A673 (cell line): ENCODE results near the gene FERMT2. TPM values are rescaled to one million over a fixed set of nuclear protein-coding genes. Genes with fewer than 3 reads are reported as not detected.
A peak's percentile ranks its signal among the peaks of the same experiment; 100 is the strongest.

Source experiments
- BruUV-seq: library from RNA; stranded (reverse); fragments of 400-500 nt; replicated peaks from 2 replicates; lab custom pipeline; 2021; lab: Mats Ljungman, UMichigan
- CTCF ChIA-PET: fragments of 300-600 bp; sonication (Branson Sonifier 250); formaldehyde crosslinking; loops from one replicate; lab custom pipeline; 2022; ENCODE audit warnings: antibody characterized with exemption; lab: Charles Lee
- POLR2A ChIA-PET: fragments of 300-600 bp; sonication (Branson Sonifier 250); formaldehyde crosslinking; loops from one replicate; lab custom pipeline; 2022; ENCODE audit warnings: antibody characterized with exemption; ENCODE audit not compliant: low non-redundant PET; lab: Charles Lee
- DNase-seq: peaks from one replicate; pipeline ENCODE4 v3.0.0-alpha.2; 2015; ENCODE audit warnings: low spot score
- H3K27ac ChIP-seq: fragments of 200-600 bp; sonication (generic); 2 replicates; pipeline ENCODE4 v1.5.1; 2016; ENCODE audit warnings: mixed run types, low read depth, mild to moderate bottlenecking, mixed read lengths, antibody characterized with exemption, low read length; ENCODE audit not compliant: poor library complexity, severe bottlenecking
- H3K27me3 ChIP-seq: fragments of 200-600 bp; sonication (generic); replicated peaks from 2 replicates; pipeline ENCODE4 v1.6.1; 2017; ENCODE audit warnings: mixed run types, low read depth, mild to moderate bottlenecking, mixed read lengths, antibody characterized with exemption, low read length; ENCODE audit not compliant: insufficient read depth, poor library complexity
- H3K36me3 ChIP-seq: fragments of 200-600 bp; sonication (generic); 2 replicates; pipeline ENCODE4 v1.6.1; 2016; ENCODE audit warnings: mixed run types, mild to moderate bottlenecking, mixed read lengths, antibody characterized with exemption, low read length; ENCODE audit not compliant: insufficient read depth, poor library complexity, severe bottlenecking
- H3K4me1 ChIP-seq: fragments of 200-600 bp; sonication (generic); 2 replicates; pipeline ENCODE4 v1.6.1; 2017; ENCODE audit warnings: mixed run types, mild to moderate bottlenecking, mixed read lengths, antibody characterized with exemption, low read length; ENCODE audit not compliant: insufficient read depth, poor library complexity, severe bottlenecking
- H3K4me3 ChIP-seq: fragments of 200-600 bp; sonication (generic); 2 replicates; pipeline ENCODE4 v1.5.1; 2016; ENCODE audit warnings: low read depth, mixed run types, mild to moderate bottlenecking, mixed read lengths, low read length; ENCODE audit not compliant: poor library complexity, severe bottlenecking
- H3K9me3 ChIP-seq: fragments of 200-600 bp; sonication (generic); 2 replicates; pipeline ENCODE4 v1.6.1; 2016; ENCODE audit warnings: mixed run types, low read depth, mild to moderate bottlenecking, mixed read lengths, antibody characterized with exemption, low read length; ENCODE audit not compliant: poor library complexity, severe bottlenecking
- CTCF ChIP-seq: fragments of 300-800, 200-600 bp; sonication (generic); conservative IDR thresholded peaks from 2 replicates; pipeline ENCODE4 v1.5.1; 2017; ENCODE audit warnings: low read depth, mild to moderate bottlenecking, antibody characterized with exemption, low read length, moderate library complexity, mixed read lengths
- EZH2 ChIP-seq: fragments of 200-600 bp; sonication (generic); IDR thresholded peaks from 2 replicates; pipeline ENCODE4 v1.6.1; 2017; ENCODE audit warnings: borderline replicate concordance, low read depth, mild to moderate bottlenecking, mixed read lengths, antibody characterized with exemption, low read length; ENCODE audit not compliant: poor library complexity, severe bottlenecking
- intact Hi-C: fragments of 100-400 bp; cut with micrococcal nuclease; formaldehyde crosslinking; loops from one replicate; pipeline ENCODE4 v1.10.0; 2022; ENCODE audit not compliant: unreplicated experiment
- total RNA-seq: library from RNA; stranded (reverse); gene quantifications from 2 replicates; pipeline ENCODE4 v1.2.3, GENCODE V29; 2021

The FERMT2 gene
- total RNA-seq, 1 experiment from 2014 or later, result 38.3 TPM

GRCh38 chr14:52863334-52863700 lies 87.5 kb downstream of the FERMT2 start:
- H3K27me3 ChIP-seq, result no peaks in the 10 kb centered on the region
- ChIA-PET POLR2A (no interaction called here), CTCF (no interaction called here)
- H3K36me3 ChIP-seq, result peaks cover 7% of the 10 kb centered on the region
- TF ChIP-seq EZH2 (no peak), CTCF (no peak)
- intact Hi-C loops, result no loop called here
- DNase-seq, result no peak
- H3K27ac ChIP-seq, result no peak overlapping the region
- no TSS peak for BruUV-seq
- no peaks in the 10 kb centered on the region for H3K9me3 ChIP-seq
- peaks cover 8% of the 10 kb centered on the region for H3K4me1 ChIP-seq
- no peak overlapping the region for H3K4me3 ChIP-seq

- TF ChIP-seq EZH2 (no peak), CTCF (no peak)
- peaks cover 7% of the 10 kb centered on the region for H3K36me3 ChIP-seq
- no peak overlapping the region for H3K4me3 ChIP-seq
- peak; percentile 31 for DNase-seq
- no peaks in the 10 kb centered on the region for H3K27me3 ChIP-seq
- no TSS peak for BruUV-seq
- H3K9me3 ChIP-seq, result no peaks in the 10 kb centered on the region
- ChIA-PET CTCF (no interaction called here), POLR2A (no interaction called here)
- H3K4me1 ChIP-seq, result peaks cover 8% of the 10 kb centered on the region
- intact Hi-C loops, result no loop called here
- H3K27ac ChIP-seq, result no peak overlapping the region
Measured at GRCh38 chr14:52862632-52863333, 88.1 kb downstream of the FERMT2 start.

GRCh38 chr14:52861403-52861802 lies 89.4 kb downstream of the FERMT2 start:
- CTCF ChIA-PET, result no interaction called here
- Histone ChIP-seq H3K27me3 (no peaks in the 10 kb centered on the region), H3K36me3 (peaks cover 7% of the 10 kb centered on the region), H3K4me3 (no peak overlapping the region), H3K9me3 (no peaks in the 10 kb centered on the region), H3K4me1 (peaks cover 8% of the 10 kb centered on the region), H3K27ac (no peak overlapping the region)
- no peak for DNase-seq
- intact Hi-C loops, result no loop called here
- TF ChIP-seq CTCF (no peak), EZH2 (no peak)
- BruUV-seq, result no TSS peak
- POLR2A ChIA-PET, result no interaction called here
